COR-L47 (cell line): ENCODE results near the gene GNG8.

ENCODE experiments used
- DNase-seq: peaks from one replicate; lab custom pipeline; 2025; lab: John Stamatoyannopoulos, UW

GNG8 gene

DNA sequence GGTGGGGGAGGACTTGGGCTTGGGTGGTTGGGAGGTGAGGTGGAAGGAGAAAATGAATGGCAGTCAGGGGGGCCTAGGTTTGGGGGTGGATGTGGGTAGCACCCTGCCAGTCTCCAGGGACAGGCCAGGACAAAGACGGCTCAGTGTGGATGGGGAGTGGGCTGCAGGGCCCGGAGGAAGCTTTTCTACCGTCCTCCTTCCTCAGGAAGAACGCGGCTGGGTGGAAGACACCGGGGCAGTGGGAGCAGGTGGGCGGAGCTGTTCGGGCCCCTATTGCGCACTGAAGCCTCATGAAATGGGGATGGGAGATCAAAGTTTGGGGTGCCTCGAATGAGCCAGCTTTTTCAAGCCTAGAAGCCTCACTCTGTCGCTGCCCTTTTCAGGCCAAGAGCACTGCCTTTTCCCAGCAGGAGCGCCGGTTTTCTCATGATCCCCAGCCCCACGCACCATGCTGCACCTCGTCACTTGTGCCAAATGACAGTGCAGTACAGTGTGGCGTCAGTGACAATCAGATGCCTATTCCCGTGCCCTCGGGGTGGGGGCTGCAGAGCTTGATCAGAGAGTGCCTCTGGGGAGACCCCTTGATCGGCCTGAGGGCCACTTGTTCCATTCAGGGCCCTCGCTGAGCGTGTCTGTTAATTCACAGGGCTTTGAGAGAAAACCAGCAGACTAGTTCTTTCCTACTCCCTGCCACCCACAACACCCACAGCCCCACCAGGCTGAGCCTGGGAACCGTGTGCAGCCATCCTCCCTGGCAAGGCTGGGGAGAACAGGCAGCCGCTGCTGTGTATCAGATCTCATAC lies 33.4 kb downstream of the GNG8 start:
- DNase-seq: no peak

DNA sequence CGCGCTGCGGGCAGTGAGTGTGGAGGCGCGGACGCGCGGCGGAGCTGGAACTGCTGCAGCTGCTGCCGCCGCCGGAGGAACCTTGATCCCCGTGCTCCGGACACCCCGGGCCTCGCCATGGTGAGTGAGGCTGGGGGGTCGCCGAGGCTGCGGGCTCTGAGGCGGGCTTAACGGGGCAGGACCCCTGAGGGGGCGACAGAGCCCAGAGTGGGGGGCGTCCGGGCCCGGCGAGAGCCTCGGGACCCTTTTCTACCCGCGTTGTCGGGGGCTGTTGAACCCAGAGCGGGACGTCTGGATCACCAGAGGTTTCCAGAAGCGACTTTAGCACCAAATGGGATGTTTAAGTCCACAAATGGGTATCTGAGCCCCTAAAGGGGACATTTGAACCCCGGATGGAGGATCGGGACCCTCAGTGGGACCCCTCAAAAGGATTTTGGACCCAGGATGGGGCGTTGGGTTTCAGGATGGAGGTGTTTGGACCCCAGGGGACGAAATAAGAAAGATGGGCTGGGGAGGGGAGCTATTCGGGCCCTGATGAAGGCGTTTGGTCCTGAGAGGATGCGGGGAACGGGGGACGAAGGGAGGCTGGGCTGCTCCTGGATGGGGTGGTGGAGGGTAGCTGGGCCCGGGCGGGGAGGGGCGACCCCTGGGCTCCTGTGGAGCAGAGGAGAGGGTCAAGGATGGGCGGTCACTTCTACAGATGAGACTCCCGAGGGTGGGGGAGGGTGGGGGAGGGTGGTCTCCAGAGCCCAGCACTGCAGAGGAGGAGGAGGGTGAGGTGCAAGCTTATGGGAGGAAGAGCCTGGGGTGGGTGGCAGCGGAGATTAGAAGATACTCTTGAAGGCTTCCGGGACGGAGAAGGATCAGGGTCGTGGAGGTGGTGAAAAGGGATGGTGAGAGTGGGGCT lies 34.4 kb downstream of the GNG8 start, which contains the start of gene CALM3:
Gene CALM3, plus strand, starts transcription at position 13 of the 907 bp plus-strand sequence. Its CDS starts 105 bp downstream, at position 118.
- no peak for DNase-seq

DNA sequence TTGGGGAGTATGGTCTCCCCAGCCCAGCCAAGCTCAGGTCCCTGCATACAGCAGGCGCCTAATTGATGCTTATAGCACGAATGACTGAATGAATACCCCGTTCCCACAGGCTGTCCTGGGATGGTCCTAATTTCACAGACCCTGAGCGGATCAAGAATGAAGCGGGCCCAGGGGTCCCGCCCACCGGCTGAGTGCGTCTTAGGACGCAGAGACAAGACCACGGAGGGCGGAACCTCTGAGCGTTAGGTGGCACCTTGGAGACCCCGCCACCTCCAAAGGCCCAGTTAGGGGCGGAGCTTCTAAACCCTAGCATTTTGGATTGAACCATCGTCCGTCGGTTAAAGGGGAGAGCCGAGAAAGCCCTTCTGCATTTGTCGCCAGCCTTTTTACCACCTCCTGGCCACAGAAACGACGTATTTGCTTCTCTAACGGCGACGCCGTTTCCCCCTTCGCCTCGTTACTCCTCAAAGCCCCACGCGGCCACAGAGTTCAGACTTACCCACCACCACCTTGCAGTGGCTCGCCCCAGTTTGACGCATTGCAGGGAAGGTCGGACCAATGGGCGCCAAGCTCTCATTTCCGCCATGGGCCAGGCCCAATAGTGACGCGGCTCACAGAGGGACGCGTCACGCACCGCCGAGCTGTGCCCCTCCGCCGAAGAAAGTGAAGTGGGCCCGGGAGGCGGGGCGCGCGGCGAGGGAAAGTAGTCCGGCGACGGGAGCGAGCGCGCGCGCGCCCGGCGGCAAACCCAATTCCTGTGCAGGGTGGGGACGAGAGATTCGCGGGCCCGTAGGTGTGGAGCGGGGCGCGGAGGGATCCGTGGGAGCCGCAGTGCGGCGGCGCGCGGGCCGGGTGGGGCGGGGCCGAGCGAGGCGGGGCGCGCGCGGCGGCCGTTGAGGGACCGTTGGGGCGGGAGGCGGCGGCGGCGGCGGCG lies 35.4 kb downstream of the GNG8 start:
- peak; percentile 99 for DNase-seq

DNA sequence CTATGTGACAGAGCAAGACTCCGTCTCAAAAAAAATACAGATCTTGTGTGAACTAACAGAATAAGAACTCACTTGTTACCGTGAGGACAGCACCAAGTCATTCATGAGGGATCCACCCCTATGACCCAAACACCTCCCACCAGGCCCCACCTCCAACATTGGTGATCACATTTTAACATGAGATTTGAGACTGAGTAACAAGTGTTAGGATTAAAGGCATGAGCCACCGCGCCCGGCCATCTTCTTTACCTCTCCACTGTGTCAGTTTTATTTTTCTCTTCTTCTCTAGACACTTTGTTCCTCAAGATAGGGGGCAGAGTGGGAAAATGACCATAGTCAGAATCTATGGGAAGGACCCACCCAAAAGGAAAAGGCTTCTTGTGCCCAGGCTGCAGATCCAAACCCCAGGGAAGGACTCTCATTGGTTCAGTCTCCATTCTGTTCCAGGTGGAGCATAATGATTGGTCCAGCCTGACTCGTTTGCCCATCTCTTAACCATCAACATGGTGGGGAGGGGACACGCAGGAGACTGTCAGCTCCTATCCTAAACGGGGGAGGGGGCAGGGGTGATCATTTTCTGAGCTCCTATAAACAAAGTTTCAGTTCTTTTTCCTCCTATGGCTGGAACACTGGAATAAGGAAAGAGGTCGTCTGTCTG lies 36.2 kb downstream of the GNG8 start:
- DNase-seq: no peak

DNA sequence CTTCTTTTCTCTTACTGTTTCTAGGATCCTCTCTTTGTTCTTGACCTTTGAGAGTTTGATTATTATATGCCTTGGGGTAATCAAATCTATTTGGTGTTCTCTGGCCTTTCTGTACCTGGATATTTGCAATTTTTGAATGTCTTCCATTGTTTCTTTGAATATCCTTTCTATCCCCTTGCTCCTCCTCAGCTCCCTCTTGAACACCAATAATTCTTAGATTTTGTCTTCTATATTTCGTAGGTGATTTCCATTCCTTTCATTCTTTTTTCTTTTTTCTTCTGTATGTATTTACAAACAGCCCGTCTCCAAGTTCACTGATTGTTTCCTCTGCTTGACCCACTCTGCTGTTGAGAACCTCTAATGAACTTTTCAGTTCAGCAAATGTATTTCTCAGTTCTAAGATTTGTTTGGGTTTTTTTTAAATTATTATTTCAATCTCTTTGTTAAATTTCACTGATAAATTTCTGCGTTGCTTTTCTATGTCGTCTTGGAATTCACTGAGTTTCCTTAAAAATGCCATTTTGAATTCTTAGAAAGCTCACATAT lies 37.6 kb downstream of the GNG8 start:
- DNase-seq: no peak

DNA sequence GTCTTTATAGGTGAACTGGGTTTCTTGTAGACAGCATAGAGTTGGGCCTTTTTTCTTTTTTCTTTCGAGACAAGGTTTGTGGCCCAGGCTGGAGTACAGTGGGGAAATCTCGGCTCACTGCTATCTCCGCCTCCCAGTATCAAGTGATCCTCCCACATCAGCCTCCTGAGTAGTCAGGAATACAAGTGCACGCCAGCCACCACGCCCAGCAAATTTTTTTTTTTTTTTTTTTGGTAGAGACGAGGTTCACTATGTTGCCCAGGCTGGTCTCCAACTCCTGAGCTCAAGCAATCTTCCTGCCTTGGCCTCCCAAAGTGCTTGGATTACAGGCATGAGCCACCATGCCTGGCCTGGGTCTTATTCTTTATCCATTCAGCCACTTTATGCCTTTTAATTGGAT lies 40.0 kb downstream of the GNG8 start:
- DNase-seq: no peak

DNA sequence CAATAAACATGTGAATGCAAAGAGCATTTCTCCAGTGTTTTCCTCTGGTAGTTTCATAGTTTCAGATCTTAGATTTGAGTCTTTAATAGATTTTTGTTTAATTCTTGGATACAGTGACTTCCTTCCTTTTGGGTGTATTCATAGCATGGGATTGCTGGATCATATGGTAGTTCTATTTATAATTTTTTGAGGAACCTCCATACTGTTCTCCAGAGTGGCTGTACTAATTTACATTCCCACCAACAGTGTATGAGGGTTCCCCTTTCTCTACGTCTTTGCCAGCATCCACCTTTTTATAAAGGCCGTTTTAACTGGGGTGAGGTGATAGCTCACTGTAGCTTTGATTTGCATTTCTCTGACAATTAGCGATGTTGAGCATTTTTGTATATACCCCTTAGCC lies 44.1 kb downstream of the GNG8 start:
- no peak for DNase-seq

DNA sequence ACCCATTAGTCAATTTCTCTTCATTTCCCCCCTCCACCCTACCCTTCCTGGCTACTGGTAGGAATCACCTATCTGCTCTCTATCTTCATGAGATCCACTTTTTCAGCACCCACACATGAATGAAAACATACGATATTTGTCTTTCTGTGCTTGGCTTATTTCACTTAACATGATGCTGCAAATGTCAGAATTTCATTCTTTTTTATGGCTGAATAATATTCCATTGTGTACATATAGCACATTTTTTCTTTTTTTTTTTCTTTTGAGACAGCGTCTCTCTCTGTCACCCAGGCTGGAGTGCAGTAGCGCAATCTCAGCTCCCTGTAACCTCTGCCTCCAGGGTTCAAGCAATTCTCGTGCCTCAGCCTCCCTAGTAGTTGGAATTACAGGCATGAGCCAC lies 44.7 kb downstream of the GNG8 start:
- DNase-seq: no peak

DNA sequence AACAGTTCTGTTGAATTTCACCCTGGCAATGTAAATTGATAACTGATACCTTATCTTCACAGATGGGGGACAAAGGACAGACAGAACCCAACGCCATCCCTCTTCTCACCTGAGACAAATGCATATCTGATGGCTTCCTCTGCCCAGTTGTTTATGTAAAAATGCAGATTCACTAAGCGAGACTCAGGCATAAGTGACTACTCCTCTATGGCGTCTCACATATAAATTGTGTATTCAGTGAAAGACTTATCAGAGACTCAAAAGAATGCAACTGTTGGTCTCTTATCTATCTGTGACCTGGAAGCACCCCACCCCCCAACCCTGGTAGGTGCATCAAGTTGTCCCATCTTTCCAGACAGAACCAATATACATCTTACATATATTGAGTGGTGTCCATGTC lies 48.1 kb downstream of the GNG8 start:
- DNase-seq: no peak

DNA sequence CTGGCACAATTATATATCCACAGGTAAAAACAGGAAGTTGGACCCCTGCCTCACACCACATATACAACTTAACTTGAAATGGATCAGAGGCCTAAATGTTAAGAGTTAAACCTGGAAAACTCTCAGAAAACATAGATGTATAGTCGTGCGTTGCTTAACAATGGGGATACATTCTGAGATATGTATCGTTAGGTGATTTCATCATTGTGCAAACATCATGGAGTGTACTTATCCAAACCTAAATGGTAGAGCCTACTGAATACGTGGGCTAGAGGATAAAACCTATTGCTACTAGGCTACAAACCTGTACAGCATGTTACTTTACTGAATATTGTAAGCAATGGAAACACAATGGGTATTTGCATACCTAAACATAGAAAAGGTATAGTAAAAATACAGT lies 49.7 kb downstream of the GNG8 start:
- no peak for DNase-seq

DNA sequence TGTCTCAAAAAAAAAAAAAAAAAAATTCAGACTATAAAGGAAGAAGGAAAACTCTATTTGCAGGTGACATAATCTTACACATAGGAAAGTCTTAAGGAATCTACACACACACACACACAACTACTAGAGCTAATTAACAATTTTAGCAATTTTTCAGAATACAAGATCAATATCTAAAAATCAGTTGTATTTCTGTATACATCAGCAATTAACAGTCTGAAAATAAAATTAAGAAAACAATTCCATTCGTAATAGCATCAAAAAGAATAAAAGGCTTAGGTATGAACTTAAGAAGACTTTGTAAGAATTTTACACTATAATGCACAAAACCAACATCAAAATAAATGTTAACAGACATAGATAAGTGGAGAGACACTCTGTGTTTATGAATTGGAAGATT lies 50.5 kb downstream of the GNG8 start:
- DNase-seq: no peak
